MM.1S (cell line): ENCODE data around the gene ZNF587.
"Not testable (repeated sequence)": the region's sequence is repeated elsewhere in the genome, so short reads cannot be mapped to it uniquely, and the experiment has no call there.

Experiments
- DNase-seq: peaks from one replicate; pipeline ENCODE4 v3.0.0-alpha.2; 2015
- H2AFZ ChIP-seq: fragments of 300-600 bp; sonication (generic); 2 replicates; pipeline ENCODE4 v1.6.0; 2016; ENCODE audit warnings: antibody characterized with exemption, low read length
- H3F3A ChIP-seq: fragments of 300-600 bp; sonication (generic); 2 replicates; pipeline ENCODE4 v1.6.1; 2016; ENCODE audit warnings: mild to moderate bottlenecking, antibody characterized with exemption, low read length, moderate library complexity, mixed read lengths; ENCODE audit not compliant: insufficient read depth
- H3K27ac ChIP-seq: fragments of 300-600 bp; sonication (generic); 2 replicates; pipeline ENCODE4 v1.5.1; 2016; ENCODE audit warnings: mild to moderate bottlenecking, low read length
- H3K27me3 ChIP-seq: fragments of 300-600 bp; sonication (generic); replicated peaks from 2 replicates; pipeline ENCODE4 v1.6.0; 2016; ENCODE audit warnings: low read length; ENCODE audit not compliant: insufficient read depth
- H3K36me3 ChIP-seq: fragments of 300-600 bp; sonication (generic); replicated peaks from 2 replicates; pipeline ENCODE4 v1.6.1; 2016; ENCODE audit warnings: mild to moderate bottlenecking, low read length, mixed read lengths; ENCODE audit not compliant: insufficient read depth
- H3K4me1 ChIP-seq: fragments of 300-600 bp; sonication (generic); 2 replicates; pipeline ENCODE4 v1.6.1; 2016; ENCODE audit warnings: low read length, mixed read lengths
- H3K4me2 ChIP-seq: fragments of 300-600 bp; sonication (generic); 2 replicates; pipeline ENCODE4 v1.6.0; 2016; ENCODE audit warnings: low read depth, low read length
- H3K4me3 ChIP-seq: fragments of 300-600 bp; sonication (generic); 2 replicates; pipeline ENCODE4 v1.5.1; 2016; ENCODE audit warnings: low read length, mixed read lengths
- H3K79me2 ChIP-seq: fragments of 300-600 bp; sonication (generic); 2 replicates; pipeline ENCODE4 v1.6.1; 2016; ENCODE audit warnings: mixed run types, low read length, mixed read lengths
- H3K9ac ChIP-seq: fragments of 300-600 bp; sonication (generic); 2 replicates; pipeline ENCODE4 v1.6.1; 2016; ENCODE audit warnings: low read length, mixed read lengths
- H3K9me2 ChIP-seq: fragments of 300-600 bp; sonication (generic); replicated peaks from 2 replicates; pipeline ENCODE4 v1.6.1; 2016; ENCODE audit warnings: mild to moderate bottlenecking, low read length, mixed read lengths; ENCODE audit not compliant: insufficient read depth
- H3K9me3 ChIP-seq: fragments of 300-600 bp; sonication (generic); replicated peaks from 2 replicates; pipeline ENCODE4 v1.6.1; 2016; ENCODE audit warnings: mild to moderate bottlenecking, low read length, mixed read lengths; ENCODE audit not compliant: insufficient read depth
- H4K20me1 ChIP-seq: fragments of 300-600 bp; sonication (generic); 2 replicates; pipeline ENCODE4 v1.6.1; 2016; ENCODE audit warnings: mild to moderate bottlenecking, low read length, moderate library complexity, mixed read lengths; ENCODE audit not compliant: insufficient read depth
- CTCF ChIP-seq: fragments of 300-600 bp; sonication (generic); IDR thresholded peaks from 2 replicates; pipeline ENCODE4 v1.5.1; 2016; ENCODE audit warnings: antibody characterized with exemption, low read length, mixed read lengths
- EZH2 ChIP-seq: fragments of 300-600 bp; sonication (generic); optimal IDR thresholded peaks from 2 replicates; pipeline ENCODE3; 2017; ENCODE audit warnings: low read depth, mild to moderate bottlenecking, antibody characterized with exemption, low read length, mixed read lengths
- EZH2phosphoT487 ChIP-seq: fragments of 300-600 bp; sonication (generic); IDR thresholded peaks from 2 replicates; pipeline ENCODE4 v1.6.1; 2018; ENCODE audit warnings: antibody characterized with exemption, low read length

ZNF587 gene

GRCh38 chr19:57888107-57888559 lies 38.5 kb downstream of the ZNF587 start:
- Histone ChIP-seq H3K4me1 (no peaks in the 10 kb centered on the region), H3K9me3 (no peaks in the 10 kb centered on the region), H3K27ac (no peak overlapping the region), H4K20me1 (no peaks in the 10 kb centered on the region), H3F3A (no peaks in the 10 kb centered on the region), H2AFZ (no peak overlapping the region), H3K79me2 (no peaks in the 10 kb centered on the region), H3K27me3 (no peaks in the 10 kb centered on the region), H3K4me2 (no peak overlapping the region), H3K36me3 (no peaks in the 10 kb centered on the region), H3K9me2 (no peaks in the 10 kb centered on the region), H3K4me3 (no peak overlapping the region; the same call in 1 of the 2 replicates), H3K9ac (no peak overlapping the region)
- TF ChIP-seq EZH2 (no peak), CTCF (no peak)
- DNase-seq: no peak

- Histone ChIP-seq H3K4me3 (no peak within 1 kb of the TSS; the same call in 1 of the 2 replicates), H4K20me1 (no peaks in the 10 kb centered on the region), H3K9me3 (no peaks in the 10 kb centered on the region), H3K4me2 (no peak within 1 kb of the TSS), H3K79me2 (no peaks in the 10 kb centered on the region), H3K4me1 (no peaks in the 10 kb centered on the region), H2AFZ (no peak within 1 kb of the TSS), H3K9me2 (no peaks in the 10 kb centered on the region), H3K27me3 (no peaks in the 10 kb centered on the region), H3K9ac (no peak within 1 kb of the TSS), H3K27ac (no peak within 1 kb of the TSS), H3K36me3 (no peaks in the 10 kb centered on the region), H3F3A (no peaks in the 10 kb centered on the region)
- DNase-seq: no peak
- TF ChIP-seq CTCF (no peak), EZH2 (no peak), EZH2phosphoT487 (no peak)
Observed at GRCh38 chr19:57888560-57889231, 39.0 kb downstream of the ZNF587 start, which contains the start of gene ZNF814. Gene ZNF814, minus strand, starts transcription at chr19:57889037. Its CDS starts 235 bp downstream, at chr19:57888802.

GRCh38 chr19:57890706-57891105 lies 41.0 kb downstream of the ZNF587 start:
- H3K4me3 ChIP-seq, H3K4me2 ChIP-seq, H3K4me1 ChIP-seq, H3K36me3 ChIP-seq, H3K9me2 ChIP-seq, DNase-seq, H3K79me2 ChIP-seq, H3K9me3 ChIP-seq, H3K9ac ChIP-seq, H3F3A ChIP-seq, H3K27ac ChIP-seq, H2AFZ ChIP-seq, H4K20me1 ChIP-seq, H3K27me3 ChIP-seq: not testable (repeated sequence)

GRCh38 chr19:57900311-57900710 lies 50.7 kb downstream of the ZNF587 start:
- Histone ChIP-seq H3K27ac (no peak overlapping the region), H2AFZ (no peak overlapping the region), H3F3A (no peaks in the 10 kb centered on the region), H3K79me2 (no peaks in the 10 kb centered on the region), H3K4me2 (no peak overlapping the region), H4K20me1 (no peaks in the 10 kb centered on the region), H3K9me2 (no peaks in the 10 kb centered on the region), H3K9me3 (no peaks in the 10 kb centered on the region), H3K4me1 (no peaks in the 10 kb centered on the region), H3K27me3 (no peaks in the 10 kb centered on the region), H3K36me3 (no peaks in the 10 kb centered on the region), H3K9ac (no peak overlapping the region), H3K4me3 (no peak overlapping the region)
- no peak for TF ChIP-seq EZH2phosphoT487
- TF ChIP-seq CTCF: no peak
- no peak for TF ChIP-seq EZH2
- DNase-seq: no peak
